Kidney (tissue), 14 donors: ENCODE data around the gene FNDC1. TPM values are rescaled to one million over a fixed set of nuclear protein-coding genes. Genes with fewer than 3 reads are reported as not detected.
"Not testable (repeated sequence)": the region's sequence is repeated elsewhere in the genome, so short reads cannot be mapped to it uniquely, and the experiment has no call there.

Source experiments
- DNase-seq, 5 donors: peaks; one replicate each; pipeline ENCODE4 v3.0.0-alpha.2; 2013 to 2020
- FAIRE-seq: peaks from 2 replicates; lab custom pipeline; 2012; peaks lifted over from hg19 to GRCh38; lab: Jason Lieb, UNC
- H3K27ac ChIP-seq, 2 donors: one replicate each; pipeline ENCODE4 v1.7.0; 2013; ENCODE audit warnings: low read depth in 2 of 2, low read length in 2 of 2, inconsistent platforms in 1 of 2
- H3K27me3 ChIP-seq: one replicate; pipeline ENCODE4 v1.7.1; 2013; ENCODE audit warnings: low read length, inconsistent platforms; ENCODE audit not compliant: control insufficient read depth, insufficient read depth
- H3K36me3 ChIP-seq, 3 donors: one replicate each; pipeline versions ENCODE4 v1.7.0 to v1.7.1; 2013; ENCODE audit warnings: low read length in 3 of 3, control low read depth in 1 of 3, inconsistent platforms in 1 of 3; ENCODE audit not compliant: insufficient read depth in 3 of 3, control insufficient read depth in 2 of 3
- H3K4me1 ChIP-seq, 3 donors: one replicate each; pipeline versions ENCODE4 v1.7.0 to v1.7.1; 2013; ENCODE audit warnings: low read length in 3 of 3, inconsistent platforms in 1 of 3, low read depth in 1 of 3; ENCODE audit not compliant: control insufficient read depth in 2 of 3, insufficient read depth in 2 of 3
- H3K4me3 ChIP-seq, 3 donors: one replicate each; pipeline versions ENCODE4 v1.7.0 to v1.8.1; 2013; ENCODE audit warnings: low read length in 3 of 3, control low read depth in 1 of 3, inconsistent platforms in 1 of 3
- H3K9ac ChIP-seq, 3 donors: one replicate each; pipeline versions ENCODE4 v1.7.0 to v1.7.1; 2013; ENCODE audit warnings: low read length in 3 of 3, control low read depth in 1 of 3, inconsistent platforms in 1 of 3
- H3K9me3 ChIP-seq, 3 donors: one replicate each; pipeline versions ENCODE4 v1.7.0 to v1.7.1; 2013; ENCODE audit warnings: low read length in 3 of 3, control low read depth in 1 of 3, inconsistent platforms in 1 of 3; ENCODE audit not compliant: control insufficient read depth in 2 of 3, insufficient read depth in 1 of 3
- intact Hi-C: fragments of 100-400 bp; cut with DNase I; formaldehyde crosslinking; loops from one replicate; pipeline ENCODE4 v1.11.1; 2022
- polyA plus RNA-seq: library from polyadenylated mRNA; stranded (reverse); fragments of 350-450 nt; fragmentation: Illumina TruSeq; extraction: RNeasy Lipid Tissue Mini Kit (QIAGEN cat#74804); gene quantifications from one replicate; pipeline ENCODE4 v1.2.3, GENCODE V29; 2014; ENCODE audit warnings: low read depth, low replicate concordance; ENCODE audit not compliant: insufficient read depth
- total RNA-seq: library from RNA; stranded (reverse); fragmentation: NEBNext Ultra II Directional; extraction: Animal tissue kit (Norgen Biotek cat#: 25700); gene quantifications from one replicate; pipeline ENCODE4 v1.2.1, GENCODE V29; 2021
- TF ChIP-seq, protein P1 (sequence below): IDR thresholded peaks from 3 replicates; pipeline ENCODE4 v1.5.1; 2012; ENCODE audit warnings: mild to moderate bottlenecking, moderate library complexity, borderline replicate concordance; ENCODE audit not compliant: insufficient read depth; ENCODE audit errors: extremely low read depth
- donor health status: control.
- donor health status: control.
- donor health status: control.
- donor health status: control.
- donor health status: control.
- donor health status: DM: yes; HTN: yes; CAD: no.
- donor health status: Normal renal cell carcinoma (clear cell type).

FNDC1 gene
- total and polyA plus RNA-seq, 2 donors from 2014 or later: 0.69 to 1.3 TPM

DNA sequence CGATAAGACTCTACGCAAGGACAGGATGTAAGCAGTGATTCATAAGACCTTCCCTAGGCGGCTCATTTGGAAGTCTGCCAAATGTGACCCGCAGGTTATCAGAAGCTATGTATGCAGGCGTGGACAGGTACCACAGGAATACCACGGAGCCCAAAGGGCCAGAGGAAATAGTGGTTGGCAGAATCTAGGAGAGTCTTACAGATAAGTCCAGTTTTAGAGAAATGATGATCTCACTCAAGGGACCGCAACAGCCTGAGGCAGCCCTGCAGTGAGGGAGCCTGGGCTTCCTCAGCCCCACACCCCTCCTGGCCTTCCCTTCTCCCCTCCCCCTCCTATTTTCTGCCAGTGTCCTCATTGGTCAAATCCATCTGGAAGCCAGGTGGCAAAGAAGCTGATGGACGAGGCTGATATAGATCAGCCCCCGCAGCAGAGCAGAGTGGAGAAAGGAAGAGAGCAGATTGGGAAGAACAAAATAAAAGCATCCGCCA, 110.6 kb downstream of the FNDC1 start:
- Histone ChIP-seq H3K36me3 (no peaks in the 10 kb centered on the region), H3K27ac (no peak overlapping the region), H3K9ac (no peak overlapping the region), H3K4me3 (no peak overlapping the region), H3K4me1 (no peaks in the 10 kb centered on the region), H3K27me3 (no peaks in the 10 kb centered on the region), H3K9me3 (no peaks in the 10 kb centered on the region)
- intact Hi-C loops: no loop called here
- FAIRE-seq: no peak
- no peak for DNase-seq
- TF ChIP-seq, protein P1, sequence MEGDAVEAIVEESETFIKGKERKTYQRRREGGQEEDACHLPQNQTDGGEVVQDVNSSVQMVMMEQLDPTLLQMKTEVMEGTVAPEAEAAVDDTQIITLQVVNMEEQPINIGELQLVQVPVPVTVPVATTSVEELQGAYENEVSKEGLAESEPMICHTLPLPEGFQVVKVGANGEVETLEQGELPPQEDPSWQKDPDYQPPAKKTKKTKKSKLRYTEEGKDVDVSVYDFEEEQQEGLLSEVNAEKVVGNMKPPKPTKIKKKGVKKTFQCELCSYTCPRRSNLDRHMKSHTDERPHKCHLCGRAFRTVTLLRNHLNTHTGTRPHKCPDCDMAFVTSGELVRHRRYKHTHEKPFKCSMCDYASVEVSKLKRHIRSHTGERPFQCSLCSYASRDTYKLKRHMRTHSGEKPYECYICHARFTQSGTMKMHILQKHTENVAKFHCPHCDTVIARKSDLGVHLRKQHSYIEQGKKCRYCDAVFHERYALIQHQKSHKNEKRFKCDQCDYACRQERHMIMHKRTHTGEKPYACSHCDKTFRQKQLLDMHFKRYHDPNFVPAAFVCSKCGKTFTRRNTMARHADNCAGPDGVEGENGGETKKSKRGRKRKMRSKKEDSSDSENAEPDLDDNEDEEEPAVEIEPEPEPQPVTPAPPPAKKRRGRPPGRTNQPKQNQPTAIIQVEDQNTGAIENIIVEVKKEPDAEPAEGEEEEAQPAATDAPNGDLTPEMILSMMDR: no peak

DNA sequence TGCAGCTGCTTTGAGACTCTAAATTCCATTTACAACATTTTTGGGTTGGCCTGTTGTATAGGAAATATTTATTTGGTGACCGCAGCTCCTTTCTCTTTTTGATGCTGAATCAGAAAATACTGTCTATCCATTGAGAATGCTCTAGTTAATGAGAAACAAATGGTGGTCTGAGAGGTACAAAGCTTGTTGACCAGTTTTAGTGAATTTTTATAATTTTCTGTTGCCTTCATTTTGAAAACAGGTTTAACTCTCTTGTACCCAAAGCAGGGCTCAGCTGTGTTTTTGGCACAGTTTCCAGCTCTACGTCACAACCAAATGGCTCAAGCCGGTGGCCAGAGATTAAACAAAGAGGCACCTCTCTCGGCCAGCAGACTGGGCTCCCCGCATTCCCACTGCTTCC, 113.2 kb downstream of the FNDC1 start:
- H3K27ac ChIP-seq: no peak overlapping the region
- peaks cover 0 to 3% (median 0%) of the 10 kb centered on the region in 3 donors for H3K9me3 ChIP-seq
- no peak overlapping the region for H3K4me3 ChIP-seq
- H3K27me3 ChIP-seq: no peaks in the 10 kb centered on the region
- H3K4me1 ChIP-seq: no peaks in the 10 kb centered on the region
- intact Hi-C loops: no loop called here
- TF ChIP-seq, protein P1: no peak
- no peak overlapping the region for H3K9ac ChIP-seq
- FAIRE-seq: no peak
- no peaks in the 10 kb centered on the region for H3K36me3 ChIP-seq
- DNase-seq: no peak

DNA sequence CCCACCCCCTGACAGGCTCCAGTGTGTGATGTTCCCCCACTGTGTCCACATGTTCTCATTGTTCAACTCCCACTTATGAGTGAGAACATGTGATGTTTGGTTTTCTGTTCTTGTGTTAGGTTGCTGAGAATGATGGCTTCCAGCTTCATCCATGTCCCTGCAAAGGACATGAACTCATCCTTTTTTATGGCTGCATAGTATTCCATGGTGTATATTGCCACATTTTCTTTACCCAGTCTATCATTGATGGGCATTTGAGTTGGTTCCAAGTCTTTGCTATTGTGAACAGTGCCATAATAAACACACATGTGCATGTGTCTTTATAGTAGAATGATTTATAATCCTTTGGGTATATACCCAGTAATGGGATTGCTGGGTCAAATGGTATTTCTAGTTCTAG, 115.5 kb downstream of the FNDC1 start:
- FAIRE-seq, H3K9ac ChIP-seq, intact Hi-C loops, H3K4me1 ChIP-seq, H3K27me3 ChIP-seq, H3K27ac ChIP-seq, H3K36me3 ChIP-seq, H3K9me3 ChIP-seq, DNase-seq, H3K4me3 ChIP-seq: not testable (repeated sequence)

DNA sequence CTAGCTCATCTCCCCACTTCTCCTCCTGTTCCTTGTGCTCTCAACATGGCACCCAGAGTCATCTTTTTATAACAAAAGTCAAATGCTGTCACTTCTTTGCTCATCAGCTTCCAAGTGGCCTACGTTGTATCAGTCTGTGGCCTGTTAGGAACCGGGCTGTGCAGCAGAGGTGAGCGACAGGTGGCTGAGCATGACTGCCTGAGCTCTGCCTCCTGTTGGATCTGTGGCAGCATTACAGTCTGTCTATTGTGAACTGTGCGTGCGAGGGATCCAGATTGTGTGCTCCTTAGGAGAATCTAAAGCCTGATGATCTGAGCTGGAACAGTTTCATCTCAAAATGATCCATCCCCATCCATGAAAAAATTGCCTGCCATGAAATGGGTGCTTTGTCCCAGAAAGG, 129.6 kb downstream of the FNDC1 start:
- intact Hi-C loops: no loop called here
- Histone ChIP-seq H3K4me3 (no peak overlapping the region), H3K36me3 (no peaks in the 10 kb centered on the region), H3K9me3 (no peaks in the 10 kb centered on the region), H3K4me1 (no peaks in the 10 kb centered on the region), H3K27ac (no peak overlapping the region), H3K9ac (no peak overlapping the region), H3K27me3 (no peaks in the 10 kb centered on the region)
- TF ChIP-seq, protein P1: no peak
- no peak for DNase-seq
- no peak for FAIRE-seq
